Measurements from ENCODE around the gene HIGD1C. TPM values are rescaled to one million over a fixed set of nuclear protein-coding genes. Genes with fewer than 3 reads are reported as not detected.

HIGD1C gene
- total RNA-seq, 1 experiment from 2014 or later = not detected

DNA sequence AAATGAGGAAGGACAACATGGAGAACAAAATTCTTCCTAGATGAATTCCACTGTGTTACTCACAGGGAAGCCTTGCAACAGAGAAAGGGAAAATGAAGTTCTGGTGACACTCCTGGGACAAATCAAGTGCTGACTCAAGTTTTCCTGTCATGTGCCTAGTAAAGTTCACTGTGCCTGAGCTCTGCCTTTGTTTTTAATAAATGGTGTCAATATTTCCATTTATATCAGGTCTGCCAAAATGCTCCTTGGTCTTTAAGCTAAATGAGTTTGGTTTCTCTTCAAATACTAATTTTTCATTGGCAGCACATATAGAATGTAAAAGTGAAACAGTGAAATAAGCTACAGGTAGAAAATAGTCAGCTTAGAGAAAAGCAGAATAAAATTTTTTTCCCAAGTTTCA lies 33.0 kb downstream of the HIGD1C start:
- no peaks in the 10 kb centered on the region for H3K79me2 ChIP-seq (ENCODE audit: low read depth)
- CTCF ChIA-PET = interaction anchor here (0.6 to 1.0 kb wide), 4 partner anchors 99 to 884 kb away, joined by 3 to 7 read pairs (median 6); no protein-coding TSS in a partner anchor
- intact Hi-C loops (cut with micrococcal nuclease; ENCODE audit: unreplicated experiment) = loop anchor here (5.0 kb wide), 2 partner anchors 42 to 483 kb away; partner anchors contain the start of genes DIP2B and SLC11A2
- peaks cover 20% of the 10 kb centered on the region; the same call in 1 of the 2 replicates for H3F3A ChIP-seq (ENCODE audit: insufficient read depth, low read depth)
- no peaks in the 10 kb centered on the region for H4K20me1 ChIP-seq (ENCODE audit: insufficient read depth)
- H3K9me2 ChIP-seq (ENCODE audit: insufficient read depth) = no peaks in the 10 kb centered on the region
- peaks cover 5% of the 10 kb centered on the region for H3K36me3 ChIP-seq (ENCODE audit: low read depth)
- BruUV-seq (replicated peaks) = no TSS peak
- POLR2A ChIA-PET (ENCODE audit: unreplicated experiment) = no interaction called here
- TF ChIP-seq EZH2 (IDR thresholded peaks at IDR 0.05; ENCODE audit: low read depth) = no peak
- TF ChIP-seq, protein P1, sequence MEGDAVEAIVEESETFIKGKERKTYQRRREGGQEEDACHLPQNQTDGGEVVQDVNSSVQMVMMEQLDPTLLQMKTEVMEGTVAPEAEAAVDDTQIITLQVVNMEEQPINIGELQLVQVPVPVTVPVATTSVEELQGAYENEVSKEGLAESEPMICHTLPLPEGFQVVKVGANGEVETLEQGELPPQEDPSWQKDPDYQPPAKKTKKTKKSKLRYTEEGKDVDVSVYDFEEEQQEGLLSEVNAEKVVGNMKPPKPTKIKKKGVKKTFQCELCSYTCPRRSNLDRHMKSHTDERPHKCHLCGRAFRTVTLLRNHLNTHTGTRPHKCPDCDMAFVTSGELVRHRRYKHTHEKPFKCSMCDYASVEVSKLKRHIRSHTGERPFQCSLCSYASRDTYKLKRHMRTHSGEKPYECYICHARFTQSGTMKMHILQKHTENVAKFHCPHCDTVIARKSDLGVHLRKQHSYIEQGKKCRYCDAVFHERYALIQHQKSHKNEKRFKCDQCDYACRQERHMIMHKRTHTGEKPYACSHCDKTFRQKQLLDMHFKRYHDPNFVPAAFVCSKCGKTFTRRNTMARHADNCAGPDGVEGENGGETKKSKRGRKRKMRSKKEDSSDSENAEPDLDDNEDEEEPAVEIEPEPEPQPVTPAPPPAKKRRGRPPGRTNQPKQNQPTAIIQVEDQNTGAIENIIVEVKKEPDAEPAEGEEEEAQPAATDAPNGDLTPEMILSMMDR (conservative IDR thresholded peaks at IDR 0.05) = no peak
- no peaks in the 10 kb centered on the region for H3K9me3 ChIP-seq (ENCODE audit: insufficient read depth, low read depth)
- H2AFZ ChIP-seq = no peak overlapping the region
- no peak overlapping the region for H3K4me2 ChIP-seq
- no peaks in the 10 kb centered on the region for H3K27me3 ChIP-seq (ENCODE audit: insufficient read depth, low read depth)
- H3K4me1 ChIP-seq (replicated peaks; ENCODE audit: insufficient read depth) = no peaks in the 10 kb centered on the region
- peak overlapping the region; percentile 9; the same call in 1 of the 2 replicates for H3K27ac ChIP-seq
- DNase-seq = no peak
- H3K4me3 ChIP-seq = no peak overlapping the region

DNA sequence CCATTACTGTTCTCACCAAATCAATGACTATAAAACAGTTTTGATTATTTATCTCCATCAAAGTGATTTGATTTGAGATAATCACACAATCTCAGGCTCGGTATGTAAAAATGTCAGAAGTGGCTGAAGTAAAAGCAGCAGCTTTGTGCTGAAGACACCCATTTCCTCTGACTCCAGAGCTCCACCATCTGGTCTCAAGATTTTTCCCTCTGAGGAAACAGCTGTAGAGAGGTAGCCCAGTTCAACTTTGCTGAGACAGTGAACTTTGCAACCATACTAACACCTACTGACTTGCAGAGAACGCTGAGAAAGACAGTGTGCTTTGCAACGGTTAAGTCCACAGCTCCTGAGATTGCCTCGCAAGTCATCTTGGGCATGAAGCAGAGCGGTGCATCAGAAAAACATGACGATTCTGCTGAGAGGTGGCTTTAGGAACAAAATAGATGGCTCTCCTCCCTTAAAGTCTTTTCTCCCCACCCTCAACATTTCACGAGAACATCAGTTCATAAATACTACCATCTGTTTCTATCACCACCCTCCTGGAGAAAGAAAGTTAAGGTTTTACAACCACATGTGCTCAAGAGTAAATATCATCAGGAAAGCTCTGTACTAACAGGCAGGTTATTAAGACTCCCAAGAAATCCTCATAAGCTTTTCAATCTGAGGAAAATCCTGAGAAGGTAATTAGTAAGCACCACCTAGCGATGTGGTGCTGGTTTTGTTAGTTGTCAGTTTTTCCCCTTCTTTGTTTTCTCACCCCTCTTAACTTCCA lies 34.8 kb downstream of the HIGD1C start:
- Histone ChIP-seq H3K36me3 (ENCODE audit: low read depth) (peaks cover 5% of the 10 kb centered on the region), H3F3A (ENCODE audit: insufficient read depth, low read depth) (peaks cover 17% of the 10 kb centered on the region; the same call in 1 of the 2 replicates), H3K9me3 (ENCODE audit: insufficient read depth, low read depth) (no peaks in the 10 kb centered on the region), H3K4me1 (replicated peaks; ENCODE audit: insufficient read depth) (no peaks in the 10 kb centered on the region), H4K20me1 (ENCODE audit: insufficient read depth) (no peaks in the 10 kb centered on the region), H3K27ac (no peak overlapping the region), H3K4me3 (no peak overlapping the region), H3K79me2 (ENCODE audit: low read depth) (no peaks in the 10 kb centered on the region), H3K4me2 (no peak overlapping the region), H3K27me3 (ENCODE audit: insufficient read depth, low read depth) (no peaks in the 10 kb centered on the region), H3K9me2 (ENCODE audit: insufficient read depth) (no peaks in the 10 kb centered on the region), H2AFZ (no peak overlapping the region)
- ChIA-PET POLR2A (ENCODE audit: unreplicated experiment) (interaction anchor here (0.6 to 0.7 kb wide), 2 partner anchors 165 to 338 kb away, joined by 4 to 6 read pairs; no protein-coding TSS in a partner anchor), CTCF (interaction anchor here (0.6 to 1.9 kb wide), 6 partner anchors 41 to 292 kb away, joined by 3 to 11 read pairs (median 5); partner anchors contain the start of gene ATF1)
- no TSS peak for BruUV-seq (replicated peaks)
- intact Hi-C loops (cut with micrococcal nuclease; ENCODE audit: unreplicated experiment) = loop anchor here (1.0 to 5.0 kb wide), 4 partner anchors 40 to 485 kb away; partner anchors contain the start of genes ATF1, DIP2B and SLC11A2
- DNase-seq = peak in 1 of 2 experiments; percentile 18
- TF ChIP-seq EZH2 (IDR thresholded peaks at IDR 0.05; ENCODE audit: low read depth) = no peak
- TF ChIP-seq, protein P1 (conservative IDR thresholded peaks at IDR 0.05) = peak; percentile 62; the same call in 1 of the 2 replicates

DNA sequence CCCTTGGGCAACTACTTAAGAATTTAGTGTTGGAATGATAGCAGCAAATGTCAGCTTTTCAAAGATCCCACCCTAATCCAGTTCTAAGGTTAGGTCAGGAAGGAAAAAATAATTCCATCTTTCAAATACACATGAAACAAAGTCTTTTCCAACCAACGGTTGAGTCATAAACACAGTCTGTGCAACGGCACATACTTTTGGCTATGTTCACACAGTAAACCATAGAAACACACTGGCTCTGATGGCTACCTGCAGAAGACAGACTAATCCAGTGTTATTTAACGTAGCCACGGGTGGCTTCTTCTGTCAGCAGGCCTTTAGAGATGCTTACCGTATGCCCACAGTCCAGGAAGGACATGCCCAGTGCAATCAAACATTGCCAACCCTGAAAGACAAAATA lies 35.7 kb downstream of the HIGD1C start:
- no peak for DNase-seq
- no peak overlapping the region for H3K4me3 ChIP-seq
- H4K20me1 ChIP-seq (ENCODE audit: insufficient read depth) = no peaks in the 10 kb centered on the region
- no peak overlapping the region for H2AFZ ChIP-seq
- no peaks in the 10 kb centered on the region for H3K79me2 ChIP-seq (ENCODE audit: low read depth)
- no TSS peak for BruUV-seq (replicated peaks)
- TF ChIP-seq, protein P1 (conservative IDR thresholded peaks at IDR 0.05) = no peak
- no peak for TF ChIP-seq EZH2 (IDR thresholded peaks at IDR 0.05; ENCODE audit: low read depth)
- H3K27me3 ChIP-seq (ENCODE audit: insufficient read depth, low read depth) = no peaks in the 10 kb centered on the region
- POLR2A ChIA-PET (ENCODE audit: unreplicated experiment) = interaction anchor here (0.7 kb wide), 1 partner anchor 163 kb away, joined by 7 read pairs; no protein-coding TSS in a partner anchor
- no peaks in the 10 kb centered on the region for H3K9me2 ChIP-seq (ENCODE audit: insufficient read depth)
- CTCF ChIA-PET = interaction anchor here (0.6 to 1.9 kb wide), 3 partner anchors 40 to 273 kb away, joined by 3 to 11 read pairs (median 6); no protein-coding TSS in a partner anchor
- no peak overlapping the region for H3K4me2 ChIP-seq
- H3K36me3 ChIP-seq (ENCODE audit: low read depth) = peaks cover 5% of the 10 kb centered on the region
- H3K27ac ChIP-seq = no peak overlapping the region
- no peaks in the 10 kb centered on the region for H3K9me3 ChIP-seq (ENCODE audit: insufficient read depth, low read depth)
- H3F3A ChIP-seq (ENCODE audit: insufficient read depth, low read depth) = peaks cover 17% of the 10 kb centered on the region; the same call in 1 of the 2 replicates
- intact Hi-C loops (cut with micrococcal nuclease; ENCODE audit: unreplicated experiment) = loop anchor here (5.0 kb wide), 2 partner anchors 39 to 486 kb away; partner anchors contain the start of genes DIP2B and SLC11A2
- H3K4me1 ChIP-seq (replicated peaks; ENCODE audit: insufficient read depth) = no peaks in the 10 kb centered on the region
